Keratinocyte (primary cell): ENCODE results near the gene SMYD3.

Experiments used
- CTCF ChIP-seq, 3 experiments: IDR thresholded peaks in 1 of 3; conservative IDR thresholded peaks in 1 of 3; optimal IDR thresholded peaks in 1 of 3; 2 replicates in 2 of 3; 3 replicates in 1 of 3; pipeline versions ENCODE3 to v1.5.1; 2011; ENCODE audit warnings: low read length in 3 of 3, mild to moderate bottlenecking in 3 of 3, moderate library complexity in 2 of 3, control low read depth in 1 of 3, inconsistent platforms in 1 of 3; ENCODE audit not compliant: insufficient read depth in 2 of 3; ENCODE audit errors: extremely low read depth in 1 of 3
- EZH2 ChIP-seq: IDR thresholded peaks from one replicate; pipeline ENCODE4 v1.6.1; 2012; ENCODE audit warnings: inconsistent platforms, mild to moderate bottlenecking, low read length, moderate library complexity

GRCh38 chr1:246306415-246307037 is 200.6 kb downstream of the SMYD3 start:
- no peak for TF ChIP-seq EZH2
- no peak for TF ChIP-seq CTCF (optimal IDR thresholded peaks at IDR 0.05 in 1 of 3, IDR thresholded peaks at IDR 0.05 in 1 of 3, conservative IDR thresholded peaks at IDR 0.05 in 1 of 3; ENCODE audit: extremely low read depth in 1 of 3, insufficient read depth in 2 of 3, low read length in 3 of 3)
